Caco-2 (cell line): Measurements from ENCODE around the gene CEP63. TPM values are rescaled to one million over a fixed set of nuclear protein-coding genes. Genes with fewer than 3 reads are reported as not detected.

Source experiments
- BruUV-seq: library from RNA; stranded (reverse); fragments of 400-500 nt; replicated peaks from 2 replicates; lab custom pipeline; 2021; lab: Mats Ljungman, UMichigan
- CTCF ChIA-PET: fragments of 300-600 bp; sonication (Branson Sonifier 250); formaldehyde crosslinking; loops from one replicate; lab custom pipeline; 2022; ENCODE audit warnings: antibody characterized with exemption; lab: Charles Lee
- POLR2A ChIA-PET: fragments of 300-600 bp; sonication (Branson Sonifier 250); formaldehyde crosslinking; loops from one replicate; lab custom pipeline; 2022; ENCODE audit warnings: antibody characterized with exemption; lab: Charles Lee
- DNase-seq, 2 experiments: peaks; one replicate each; pipeline versions ENCODE4 v3.0.0 to v3.0.0-alpha.2; 2020 to 2022
- H3K27me3 ChIP-seq: replicated peaks from 2 replicates; pipeline ENCODE4 v1.6.0; 2011; ENCODE audit warnings: low read length; ENCODE audit not compliant: control insufficient read depth, insufficient read depth
- H3K36me3 ChIP-seq: 2 replicates; pipeline ENCODE4 v1.5.1; 2011; ENCODE audit warnings: low read length; ENCODE audit not compliant: control insufficient read depth, insufficient read depth
- H3K4me1 ChIP-seq: fragments of 250-450 bp; sonication (Bioruptor Pico); 2 replicates; pipeline ENCODE4 v1.5.1; 2020; ENCODE audit warnings: mild to moderate bottlenecking
- H3K4me3 ChIP-seq: 2 replicates; pipeline ENCODE4 v1.5.1; 2011; ENCODE audit warnings: low read depth, mild to moderate bottlenecking, control low read depth, low read length
- H3K9me3 ChIP-seq: fragments of 250-450 bp; sonication (Bioruptor Pico); 2 replicates; pipeline ENCODE4 v1.5.1; 2020; ENCODE audit warnings: mild to moderate bottlenecking, moderate library complexity
- H3K27ac Mint-ChIP-seq: one replicate; pipeline ENCODE4 v1.8.0; 2022; ENCODE audit warnings: mixed read lengths; ENCODE audit not compliant: unreplicated experiment
- H3K27me3 Mint-ChIP-seq: one replicate; pipeline ENCODE4 v1.8.0; 2022; ENCODE audit warnings: mixed read lengths; ENCODE audit not compliant: insufficient read depth, unreplicated experiment
- H3K36me3 Mint-ChIP-seq: one replicate; pipeline ENCODE4 v1.8.0; 2022; ENCODE audit warnings: mild to moderate bottlenecking, mixed read lengths; ENCODE audit not compliant: insufficient read depth, unreplicated experiment
- H3K4me1 Mint-ChIP-seq: one replicate; pipeline ENCODE4 v1.8.0; 2022; ENCODE audit warnings: low read depth, mixed read lengths; ENCODE audit not compliant: unreplicated experiment
- H3K4me3 Mint-ChIP-seq: one replicate; pipeline ENCODE4 v1.8.0; 2022; ENCODE audit warnings: mild to moderate bottlenecking, moderate library complexity, mixed read lengths; ENCODE audit not compliant: unreplicated experiment
- H3K9me3 Mint-ChIP-seq: one replicate; pipeline ENCODE4 v1.8.0; 2022; ENCODE audit warnings: mixed read lengths; ENCODE audit not compliant: unreplicated experiment
- intact Hi-C: fragments of 100-400 bp; cut with micrococcal nuclease; formaldehyde crosslinking; loops from one replicate; pipeline ENCODE4 v1.10.0; 2022; ENCODE audit not compliant: unreplicated experiment
- total RNA-seq: library from RNA; stranded (reverse); gene quantifications from 2 replicates; pipeline ENCODE4 v1.2.3, GENCODE V29; 2022
- TF ChIP-seq, protein P1 (sequence below), 2 experiments: fragments of 200-600 bp in 1 of 2; IDR thresholded peaks; 1 replicate in 1 of 2; 2 replicates in 1 of 2; pipeline versions ENCODE4 v1.5.1 to v1.8.0; 2011 to 2022; ENCODE audit warnings: antibody characterized with exemption in 1 of 2, control low read depth in 1 of 2, inconsistent platforms in 1 of 2, low read depth in 1 of 2, low read length in 1 of 2, mild to moderate bottlenecking in 1 of 2, moderate library complexity in 1 of 2; ENCODE audit not compliant: insufficient read depth in 1 of 2, severe bottlenecking in 1 of 2, unreplicated experiment in 1 of 2

Gene CEP63
- total RNA-seq, 1 experiment from 2014 or later, result 21.9 TPM

DNA sequence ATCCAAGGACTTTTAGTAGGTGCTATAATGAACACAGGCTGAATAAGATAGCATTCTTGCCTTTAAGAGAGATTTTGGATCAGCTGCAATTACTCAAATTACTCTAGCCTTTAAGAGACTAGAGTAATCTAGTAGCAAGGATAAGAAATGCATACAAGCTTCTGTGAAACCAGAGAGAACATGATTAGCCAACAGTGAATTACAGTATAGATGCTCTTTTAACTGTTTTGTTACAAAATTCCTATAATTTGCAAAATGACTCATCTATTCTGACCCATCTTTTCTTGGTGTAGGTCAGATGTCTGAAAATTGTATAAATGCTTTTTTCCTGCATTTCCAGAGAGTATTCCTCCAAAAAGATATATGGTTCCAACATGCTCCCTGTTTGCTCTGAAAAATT is 66.9 kb downstream of the CEP63 start:
- H3K36me3 Mint-ChIP-seq, result peaks cover 11% of the 10 kb centered on the region
- H3K27ac Mint-ChIP-seq, result no peak overlapping the region
- Histone ChIP-seq H3K9me3 (no peaks in the 10 kb centered on the region), H3K4me1 (no peaks in the 10 kb centered on the region), H3K36me3 (no peaks in the 10 kb centered on the region), H3K4me3 (no peak overlapping the region), H3K27me3 (no peaks in the 10 kb centered on the region)
- POLR2A ChIA-PET, result no interaction called here
- no peak overlapping the region for H3K4me3 Mint-ChIP-seq
- intact Hi-C loops, result no loop called here
- no peak for DNase-seq
- TF ChIP-seq, protein P1, sequence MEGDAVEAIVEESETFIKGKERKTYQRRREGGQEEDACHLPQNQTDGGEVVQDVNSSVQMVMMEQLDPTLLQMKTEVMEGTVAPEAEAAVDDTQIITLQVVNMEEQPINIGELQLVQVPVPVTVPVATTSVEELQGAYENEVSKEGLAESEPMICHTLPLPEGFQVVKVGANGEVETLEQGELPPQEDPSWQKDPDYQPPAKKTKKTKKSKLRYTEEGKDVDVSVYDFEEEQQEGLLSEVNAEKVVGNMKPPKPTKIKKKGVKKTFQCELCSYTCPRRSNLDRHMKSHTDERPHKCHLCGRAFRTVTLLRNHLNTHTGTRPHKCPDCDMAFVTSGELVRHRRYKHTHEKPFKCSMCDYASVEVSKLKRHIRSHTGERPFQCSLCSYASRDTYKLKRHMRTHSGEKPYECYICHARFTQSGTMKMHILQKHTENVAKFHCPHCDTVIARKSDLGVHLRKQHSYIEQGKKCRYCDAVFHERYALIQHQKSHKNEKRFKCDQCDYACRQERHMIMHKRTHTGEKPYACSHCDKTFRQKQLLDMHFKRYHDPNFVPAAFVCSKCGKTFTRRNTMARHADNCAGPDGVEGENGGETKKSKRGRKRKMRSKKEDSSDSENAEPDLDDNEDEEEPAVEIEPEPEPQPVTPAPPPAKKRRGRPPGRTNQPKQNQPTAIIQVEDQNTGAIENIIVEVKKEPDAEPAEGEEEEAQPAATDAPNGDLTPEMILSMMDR (IDR thresholded peaks at IDR 0.05; ENCODE audit: insufficient read depth in 1 of 2, low read depth in 1 of 2, low read length in 1 of 2, severe bottlenecking in 1 of 2, unreplicated experiment in 1 of 2), result no peak
- no peaks in the 10 kb centered on the region for H3K27me3 Mint-ChIP-seq
- no peaks in the 10 kb centered on the region for H3K4me1 Mint-ChIP-seq
- H3K9me3 Mint-ChIP-seq, result no peaks in the 10 kb centered on the region
- CTCF ChIA-PET, result no interaction called here
- no TSS peak for BruUV-seq

- peaks cover 8% of the 10 kb centered on the region for H3K36me3 Mint-ChIP-seq
- H3K27me3 ChIP-seq, result no peaks in the 10 kb centered on the region
- no peak overlapping the region for H3K4me3 Mint-ChIP-seq
- no peak for DNase-seq
- H3K9me3 ChIP-seq, result no peaks in the 10 kb centered on the region
- intact Hi-C loops, result no loop called here
- TF ChIP-seq, protein P1 (IDR thresholded peaks at IDR 0.05; ENCODE audit: insufficient read depth in 1 of 2, low read depth in 1 of 2, low read length in 1 of 2, severe bottlenecking in 1 of 2, unreplicated experiment in 1 of 2), result no peak
- H3K4me1 Mint-ChIP-seq, result no peaks in the 10 kb centered on the region
- peaks cover 6% of the 10 kb centered on the region for H3K9me3 Mint-ChIP-seq
- no peaks in the 10 kb centered on the region for H3K4me1 ChIP-seq
- BruUV-seq, result no TSS peak
- ChIA-PET CTCF (no interaction called here), POLR2A (no interaction called here)
- no peaks in the 10 kb centered on the region for H3K27me3 Mint-ChIP-seq
- no peak overlapping the region for H3K4me3 ChIP-seq
- H3K36me3 ChIP-seq, result no peaks in the 10 kb centered on the region
- H3K27ac Mint-ChIP-seq, result no peak overlapping the region
Observed at GRCh38 chr3:134559591-134559990, 73.7 kb downstream of the CEP63 start.

DNA sequence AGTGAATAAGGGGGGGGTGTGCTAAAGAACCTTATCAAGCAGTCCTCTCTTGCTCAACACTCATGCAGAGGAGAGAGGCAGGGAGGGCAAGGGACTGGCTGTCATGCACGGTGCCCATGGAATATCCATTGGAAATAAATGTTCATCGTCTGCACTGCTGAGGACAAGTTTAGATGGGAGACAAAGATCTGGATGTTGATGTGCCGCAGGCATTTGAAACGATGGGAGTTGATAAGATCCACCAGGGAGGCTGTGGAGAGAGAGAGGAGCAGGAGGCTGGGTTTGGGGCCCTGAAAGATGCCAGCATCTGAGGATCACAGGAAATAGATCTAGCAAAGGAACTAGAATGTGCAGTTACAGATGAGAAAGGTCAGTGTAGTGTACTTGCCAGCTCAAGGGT is 76.2 kb downstream of the CEP63 start:
- no peaks in the 10 kb centered on the region for H3K27me3 ChIP-seq
- TF ChIP-seq, protein P1 (IDR thresholded peaks at IDR 0.05; ENCODE audit: insufficient read depth in 1 of 2, low read depth in 1 of 2, low read length in 1 of 2, severe bottlenecking in 1 of 2, unreplicated experiment in 1 of 2), result no peak
- no peaks in the 10 kb centered on the region for H3K4me1 Mint-ChIP-seq
- BruUV-seq, result no TSS peak
- H3K4me3 ChIP-seq, result no peak overlapping the region
- no peak for DNase-seq
- no peak overlapping the region for H3K4me3 Mint-ChIP-seq
- intact Hi-C loops, result no loop called here
- peaks cover 6% of the 10 kb centered on the region for H3K9me3 Mint-ChIP-seq
- H3K9me3 ChIP-seq, result no peaks in the 10 kb centered on the region
- H3K4me1 ChIP-seq, result no peaks in the 10 kb centered on the region
- ChIA-PET POLR2A (no interaction called here), CTCF (no interaction called here)
- H3K36me3 Mint-ChIP-seq, result peaks cover 8% of the 10 kb centered on the region
- no peak overlapping the region for H3K27ac Mint-ChIP-seq
- H3K36me3 ChIP-seq, result no peaks in the 10 kb centered on the region
- H3K27me3 Mint-ChIP-seq, result no peaks in the 10 kb centered on the region
